ENCODE results near the gene RBM28.

The RBM28 gene

GRCh38 chr7:128323459-128324367 is 20.0 kb downstream of the RBM28 start:
- no peaks in the 10 kb centered on the region for H3K4me1 ChIP-seq (ENCODE audit: insufficient read depth, low read length)
- H3K9me3 ChIP-seq (ENCODE audit: insufficient read depth, low read depth, low read length): no peaks in the 10 kb centered on the region
- no peaks in the 10 kb centered on the region for H3K27me3 ChIP-seq (ENCODE audit: insufficient read depth, low read length)
- H3K9ac ChIP-seq (ENCODE audit: low read depth, low read length): no peak overlapping the region
- no peak overlapping the region for H3K27ac ChIP-seq (ENCODE audit: low read length)
- H3K36me3 ChIP-seq (ENCODE audit: insufficient read depth, low read depth, low read length): peaks cover 97% of the 10 kb centered on the region
- H3K4me3 ChIP-seq (ENCODE audit: low read length): no peak overlapping the region

DNA sequence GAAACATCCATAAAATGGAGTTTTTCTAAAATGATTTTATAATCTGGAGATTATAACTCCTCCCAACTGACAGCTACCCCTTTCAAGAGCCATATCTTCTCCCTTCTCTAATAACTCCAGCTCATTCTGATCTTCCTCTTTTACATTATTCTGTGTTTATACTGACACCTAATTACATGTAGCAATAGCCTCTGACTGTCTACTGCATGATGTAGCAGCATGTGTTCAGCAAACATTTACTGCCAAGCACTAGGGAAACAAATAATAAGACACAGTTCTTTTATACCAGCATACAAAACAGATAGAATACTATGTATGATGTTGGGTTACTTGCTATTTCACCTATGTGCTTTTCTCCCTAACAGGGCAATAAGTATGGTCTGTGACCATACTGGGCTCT is 20.7 kb downstream of the RBM28 start:
- Histone ChIP-seq H3K4me1 (ENCODE audit: insufficient read depth, low read length) (no peaks in the 10 kb centered on the region), H3K36me3 (ENCODE audit: insufficient read depth, low read depth, low read length) (peaks cover 97% of the 10 kb centered on the region), H3K27me3 (ENCODE audit: insufficient read depth, low read length) (no peaks in the 10 kb centered on the region), H3K9me3 (ENCODE audit: insufficient read depth, low read depth, low read length) (no peaks in the 10 kb centered on the region), H3K27ac (ENCODE audit: low read length) (no peak overlapping the region), H3K4me3 (ENCODE audit: low read length) (no peak overlapping the region), H3K9ac (ENCODE audit: low read depth, low read length) (no peak overlapping the region)

- H3K27ac ChIP-seq (ENCODE audit: low read length): no peak overlapping the region
- H3K4me3 ChIP-seq (ENCODE audit: low read length): no peak overlapping the region
- H3K36me3 ChIP-seq (ENCODE audit: insufficient read depth, low read depth, low read length): peaks cover 99% of the 10 kb centered on the region
- H3K9me3 ChIP-seq (ENCODE audit: insufficient read depth, low read depth, low read length): no peaks in the 10 kb centered on the region
- H3K9ac ChIP-seq (ENCODE audit: low read depth, low read length): no peak overlapping the region
- no peaks in the 10 kb centered on the region for H3K4me1 ChIP-seq (ENCODE audit: insufficient read depth, low read length)
- H3K27me3 ChIP-seq (ENCODE audit: insufficient read depth, low read length): no peaks in the 10 kb centered on the region
Measured at GRCh38 chr7:128322040-128322643, 21.6 kb downstream of the RBM28 start.

GRCh38 chr7:128321044-128321422 is 22.7 kb downstream of the RBM28 start:
- peaks cover 99% of the 10 kb centered on the region for H3K36me3 ChIP-seq (ENCODE audit: insufficient read depth, low read depth, low read length)
- H3K27me3 ChIP-seq (ENCODE audit: insufficient read depth, low read length): no peaks in the 10 kb centered on the region
- no peak overlapping the region for H3K4me3 ChIP-seq (ENCODE audit: low read length)
- no peaks in the 10 kb centered on the region for H3K9me3 ChIP-seq (ENCODE audit: insufficient read depth, low read depth, low read length)
- no peak overlapping the region for H3K9ac ChIP-seq (ENCODE audit: low read depth, low read length)
- no peaks in the 10 kb centered on the region for H3K4me1 ChIP-seq (ENCODE audit: insufficient read depth, low read length)
- H3K27ac ChIP-seq (ENCODE audit: low read length): no peak overlapping the region

GRCh38 chr7:128318691-128319090 is 25.0 kb downstream of the RBM28 start:
- Histone ChIP-seq H3K9ac (ENCODE audit: low read depth, low read length) (no peak overlapping the region), H3K4me3 (ENCODE audit: low read length) (no peak overlapping the region), H3K27ac (ENCODE audit: low read length) (no peak overlapping the region), H3K27me3 (ENCODE audit: insufficient read depth, low read length) (no peaks in the 10 kb centered on the region), H3K9me3 (ENCODE audit: insufficient read depth, low read depth, low read length) (no peaks in the 10 kb centered on the region), H3K36me3 (ENCODE audit: insufficient read depth, low read depth, low read length) (peaks cover 98% of the 10 kb centered on the region), H3K4me1 (ENCODE audit: insufficient read depth, low read length) (no peaks in the 10 kb centered on the region)

DNA sequence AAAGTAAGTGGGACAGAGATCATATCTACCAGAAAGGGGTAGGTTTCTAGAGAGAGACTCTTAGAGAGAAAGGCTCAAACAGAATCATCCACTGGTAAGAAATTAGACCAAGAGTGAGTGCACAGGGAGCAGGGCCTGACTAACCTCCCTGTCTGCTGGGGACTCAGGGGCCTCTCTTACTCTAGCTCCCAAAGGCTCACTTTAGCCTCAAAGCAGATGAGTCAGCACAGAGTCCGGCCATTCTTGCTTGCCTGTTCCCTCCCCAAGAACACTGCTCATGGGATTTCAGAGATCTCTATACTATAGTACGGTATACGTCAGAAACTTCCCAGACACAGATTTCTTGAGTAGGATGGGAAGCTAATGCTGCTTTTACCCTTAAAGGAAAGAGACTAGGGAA is 32.7 kb downstream of the RBM28 start:
- Histone ChIP-seq H3K9ac (ENCODE audit: low read depth, low read length) (no peak overlapping the region), H3K36me3 (ENCODE audit: insufficient read depth, low read depth, low read length) (peaks cover 96% of the 10 kb centered on the region), H3K9me3 (ENCODE audit: insufficient read depth, low read depth, low read length) (no peaks in the 10 kb centered on the region), H3K27me3 (ENCODE audit: insufficient read depth, low read length) (no peaks in the 10 kb centered on the region), H3K27ac (ENCODE audit: low read length) (no peak overlapping the region), H3K4me1 (ENCODE audit: insufficient read depth, low read length) (no peaks in the 10 kb centered on the region), H3K4me3 (ENCODE audit: low read length) (no peak overlapping the region)

DNA sequence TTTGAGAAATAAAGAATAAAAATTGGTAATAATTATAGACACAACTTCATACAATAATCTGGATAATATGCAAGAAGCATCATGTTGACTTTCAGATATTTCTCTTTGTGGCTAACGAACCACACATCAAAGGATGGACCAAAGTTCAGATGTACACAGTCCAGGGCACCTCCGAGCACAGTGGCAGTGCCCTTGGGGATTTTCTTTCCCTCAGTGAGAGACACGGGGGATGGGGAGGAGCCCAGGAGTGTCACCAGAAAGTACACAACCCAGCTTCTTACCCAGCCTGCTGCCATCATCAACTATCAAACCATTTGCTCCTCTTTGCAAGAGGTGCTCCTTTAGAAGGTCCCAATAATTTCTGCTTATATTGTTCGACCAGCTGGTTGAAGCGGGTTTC is 33.2 kb downstream of the RBM28 start:
- Histone ChIP-seq H3K27ac (ENCODE audit: low read length) (no peak overlapping the region), H3K4me1 (ENCODE audit: insufficient read depth, low read length) (no peaks in the 10 kb centered on the region), H3K4me3 (ENCODE audit: low read length) (no peak overlapping the region), H3K9ac (ENCODE audit: low read depth, low read length) (no peak overlapping the region), H3K9me3 (ENCODE audit: insufficient read depth, low read depth, low read length) (no peaks in the 10 kb centered on the region), H3K27me3 (ENCODE audit: insufficient read depth, low read length) (no peaks in the 10 kb centered on the region), H3K36me3 (ENCODE audit: insufficient read depth, low read depth, low read length) (peaks cover 95% of the 10 kb centered on the region)

DNA sequence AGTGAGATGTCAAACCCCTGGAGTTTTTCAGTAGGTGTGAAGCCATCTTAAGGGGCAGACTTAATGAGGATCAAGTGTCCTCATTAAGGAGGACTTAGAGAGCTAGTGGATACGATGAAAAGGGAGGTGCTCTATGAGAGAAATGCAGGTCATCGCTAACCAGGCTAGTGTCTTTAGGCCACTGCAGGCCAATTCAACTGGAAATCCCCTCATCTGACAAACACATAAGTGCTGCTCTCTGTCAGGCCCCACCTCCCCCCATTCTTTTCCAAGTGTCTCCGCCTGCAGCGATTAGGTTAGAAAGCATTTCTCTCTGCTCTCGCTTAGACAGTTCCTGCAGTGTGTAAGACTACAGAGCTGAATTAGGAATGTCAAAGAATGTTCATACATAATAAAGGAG is 33.7 kb downstream of the RBM28 start:
- Histone ChIP-seq H3K9ac (ENCODE audit: low read depth, low read length) (no peak overlapping the region), H3K27me3 (ENCODE audit: insufficient read depth, low read length) (no peaks in the 10 kb centered on the region), H3K27ac (ENCODE audit: low read length) (no peak overlapping the region), H3K4me3 (ENCODE audit: low read length) (no peak overlapping the region), H3K4me1 (ENCODE audit: insufficient read depth, low read length) (no peaks in the 10 kb centered on the region), H3K9me3 (ENCODE audit: insufficient read depth, low read depth, low read length) (no peaks in the 10 kb centered on the region), H3K36me3 (ENCODE audit: insufficient read depth, low read depth, low read length) (peaks cover 94% of the 10 kb centered on the region)

- Histone ChIP-seq H3K36me3 (ENCODE audit: insufficient read depth, low read depth, low read length) (peaks cover 91% of the 10 kb centered on the region), H3K4me1 (ENCODE audit: insufficient read depth, low read length) (no peaks in the 10 kb centered on the region)
Measured at GRCh38 chr7:128309124-128309523, 34.6 kb downstream of the RBM28 start.

DNA sequence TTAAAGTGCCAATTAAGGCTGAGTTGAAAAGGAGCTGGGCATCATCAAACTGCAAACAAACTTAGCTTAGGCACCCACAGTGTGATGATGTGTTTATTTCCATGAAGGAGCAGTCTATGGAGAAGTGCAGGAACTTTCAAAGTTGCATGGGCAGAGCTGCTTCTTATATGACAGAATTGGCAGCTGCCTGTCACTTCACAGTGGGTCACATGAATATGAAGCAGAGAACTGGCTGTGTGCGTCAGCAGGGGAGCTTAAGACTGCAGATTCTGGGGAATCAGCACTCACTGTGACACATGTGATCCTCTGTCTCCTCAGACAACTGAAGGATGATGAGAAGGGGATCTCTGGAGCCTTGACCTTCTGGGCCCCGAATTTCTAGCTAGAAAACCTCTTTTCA is 36.6 kb downstream of the RBM28 start:
- H3K9me3 ChIP-seq (ENCODE audit: insufficient read depth, low read depth, low read length): no peaks in the 10 kb centered on the region
- no peak overlapping the region for H3K4me3 ChIP-seq (ENCODE audit: low read length)
- H3K4me1 ChIP-seq (ENCODE audit: insufficient read depth, low read length): no peaks in the 10 kb centered on the region
- H3K9ac ChIP-seq (ENCODE audit: low read depth, low read length): no peak overlapping the region
- H3K36me3 ChIP-seq (ENCODE audit: insufficient read depth, low read depth, low read length): peaks cover 84% of the 10 kb centered on the region
- no peak overlapping the region for H3K27ac ChIP-seq (ENCODE audit: low read length)
- H3K27me3 ChIP-seq (ENCODE audit: insufficient read depth, low read length): no peaks in the 10 kb centered on the region

More at GRCh38 chr7:128309124-128309523, 34.6 kb downstream of the RBM28 start:
- Histone ChIP-seq H3K9ac (ENCODE audit: low read depth, low read length) (no peak overlapping the region), H3K4me3 (ENCODE audit: low read length) (no peak overlapping the region), H3K27ac (ENCODE audit: low read length) (no peak overlapping the region), H3K27me3 (ENCODE audit: insufficient read depth, low read length) (no peaks in the 10 kb centered on the region), H3K9me3 (ENCODE audit: insufficient read depth, low read depth, low read length) (no peaks in the 10 kb centered on the region)

DNA sequence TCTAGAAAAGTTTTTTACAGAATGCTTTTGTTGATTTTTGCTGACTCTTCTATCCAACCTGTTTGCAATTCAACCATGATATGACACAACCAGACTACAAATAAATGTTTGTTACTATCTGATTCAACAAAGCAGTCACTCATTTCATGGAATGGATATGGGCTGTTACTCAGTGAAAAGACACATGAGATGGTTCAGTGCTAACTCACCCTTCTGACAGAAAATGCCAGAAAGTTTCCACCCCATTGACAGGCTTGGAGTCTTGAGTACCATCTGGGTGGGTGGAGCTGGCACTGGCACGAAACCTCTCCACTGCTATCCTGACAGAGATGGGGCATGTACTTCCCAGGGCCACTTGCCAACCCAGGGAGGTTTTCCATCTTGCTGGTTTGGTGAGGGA is 39.5 kb downstream of the RBM28 start:
- H3K27ac ChIP-seq (ENCODE audit: low read length): no peak overlapping the region

GRCh38 chr7:128303643-128304042 is 40.1 kb downstream of the RBM28 start:
- Histone ChIP-seq H3K9ac (ENCODE audit: low read depth, low read length) (no peak overlapping the region), H3K27ac (ENCODE audit: low read length) (no peak overlapping the region), H3K4me1 (ENCODE audit: insufficient read depth, low read length) (peaks cover 26% of the 10 kb centered on the region; the same call in 1 of the 2 replicates), H3K27me3 (ENCODE audit: insufficient read depth, low read length) (no peaks in the 10 kb centered on the region), H3K9me3 (ENCODE audit: insufficient read depth, low read depth, low read length) (no peaks in the 10 kb centered on the region), H3K4me3 (ENCODE audit: low read length) (no peak overlapping the region), H3K36me3 (ENCODE audit: insufficient read depth, low read depth, low read length) (peaks cover 50% of the 10 kb centered on the region)

More for the DNA sequence above, 39.5 kb downstream of the RBM28 start:
- H3K9me3 ChIP-seq (ENCODE audit: insufficient read depth, low read depth, low read length): no peaks in the 10 kb centered on the region
- peaks cover 21% of the 10 kb centered on the region; the same call in 1 of the 2 replicates for H3K4me1 ChIP-seq (ENCODE audit: insufficient read depth, low read length)
- no peak overlapping the region for H3K4me3 ChIP-seq (ENCODE audit: low read length)
- H3K36me3 ChIP-seq (ENCODE audit: insufficient read depth, low read depth, low read length): peaks cover 55% of the 10 kb centered on the region
- no peak overlapping the region for H3K9ac ChIP-seq (ENCODE audit: low read depth, low read length)
- no peaks in the 10 kb centered on the region for H3K27me3 ChIP-seq (ENCODE audit: insufficient read depth, low read length)
